GM10847 (cell line): Measurements from ENCODE around the gene PDE6C.

ENCODE experiments used
- POLR2A ChIP-seq: IDR thresholded peaks from 2 replicates; pipeline ENCODE4 v1.6.1; 2011; ENCODE audit not compliant: insufficient read length; ENCODE audit errors: extremely low read depth

PDE6C gene

DNA sequence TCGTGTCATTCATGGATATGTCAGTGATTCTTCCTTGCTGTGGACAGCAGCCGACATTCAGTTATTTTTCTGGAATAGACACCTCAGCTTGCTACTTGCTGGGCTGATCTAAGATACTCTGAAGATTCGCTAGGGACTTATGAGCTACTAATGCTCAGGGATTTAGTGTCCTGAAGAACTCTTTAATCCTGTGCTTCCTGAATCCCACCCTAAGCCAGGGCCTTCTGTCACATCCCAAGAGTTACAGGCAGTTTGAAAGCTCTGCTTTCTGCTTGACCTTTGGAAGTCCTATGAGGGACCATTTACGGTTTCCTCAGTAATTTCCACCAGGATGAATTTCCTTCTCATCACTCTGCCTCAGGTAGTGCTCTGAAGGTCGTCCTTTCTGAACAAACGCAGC lies at the start of gene PDE6C:
TSS of gene PDE6C (plus strand) at position 227 of the 400 bp plus-strand sequence. CDS start 189 bp downstream, outside the sequence.
- TF ChIP-seq POLR2A, result no peak

DNA sequence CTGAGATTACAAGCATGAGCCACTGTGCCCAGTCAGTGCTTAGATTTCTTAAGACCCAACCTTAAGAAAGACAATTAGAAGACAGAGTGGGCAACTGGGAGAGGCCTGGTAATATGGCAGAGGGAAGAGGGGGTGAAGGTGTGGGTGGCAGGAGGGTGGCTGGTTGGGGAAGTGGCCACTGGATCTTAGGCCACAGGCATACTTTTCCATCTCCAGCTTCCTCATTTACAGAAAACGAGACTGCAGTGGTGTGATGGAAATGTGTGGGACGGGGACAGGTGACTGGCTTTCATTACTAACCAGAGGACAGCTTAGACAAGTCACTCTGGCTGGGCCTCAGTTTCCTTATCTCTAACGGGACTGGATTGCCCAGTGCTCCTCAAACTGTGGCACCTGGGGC lies 46.9 kb upstream of the PDE6C start:
- TF ChIP-seq POLR2A, result no peak

DNA sequence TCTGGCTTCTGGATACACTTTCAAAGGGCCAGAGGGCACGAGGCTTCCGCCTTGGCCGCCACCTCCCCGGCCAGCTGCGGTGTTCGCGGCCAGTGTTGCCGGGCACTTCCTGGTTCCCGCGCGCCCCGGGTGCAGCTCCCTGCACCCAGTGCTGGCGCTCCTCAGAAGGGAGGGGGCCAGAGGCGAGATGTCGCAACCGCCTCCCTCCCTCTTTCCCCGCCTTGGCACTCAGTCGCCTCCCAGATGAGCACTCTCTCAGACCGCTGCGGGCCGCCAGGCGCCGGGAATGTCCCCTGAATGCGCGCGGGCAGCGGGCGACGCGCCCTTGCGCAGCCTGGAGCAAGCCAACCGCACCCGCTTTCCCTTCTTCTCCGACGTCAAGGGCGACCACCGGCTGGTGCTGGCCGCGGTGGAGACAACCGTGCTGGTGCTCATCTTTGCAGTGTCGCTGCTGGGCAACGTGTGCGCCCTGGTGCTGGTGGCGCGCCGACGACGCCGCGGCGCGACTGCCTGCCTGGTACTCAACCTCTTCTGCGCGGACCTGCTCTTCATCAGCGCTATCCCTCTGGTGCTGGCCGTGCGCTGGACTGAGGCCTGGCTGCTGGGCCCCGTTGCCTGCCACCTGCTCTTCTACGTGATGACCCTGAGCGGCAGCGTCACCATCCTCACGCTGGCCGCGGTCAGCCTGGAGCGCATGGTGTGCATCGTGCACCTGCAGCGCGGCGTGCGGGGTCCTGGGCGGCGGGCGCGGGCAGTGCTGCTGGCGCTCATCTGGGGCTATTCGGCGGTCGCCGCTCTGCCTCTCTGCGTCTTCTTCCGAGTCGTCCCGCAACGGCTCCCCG lies 45.7 kb upstream of the PDE6C start, which contains the start of gene FFAR4:
TSS of gene FFAR4 (plus strand) at position 231 of the 842 bp plus-strand sequence. CDS start at position 287, 56 bp downstream.
- no peak for TF ChIP-seq POLR2A

DNA sequence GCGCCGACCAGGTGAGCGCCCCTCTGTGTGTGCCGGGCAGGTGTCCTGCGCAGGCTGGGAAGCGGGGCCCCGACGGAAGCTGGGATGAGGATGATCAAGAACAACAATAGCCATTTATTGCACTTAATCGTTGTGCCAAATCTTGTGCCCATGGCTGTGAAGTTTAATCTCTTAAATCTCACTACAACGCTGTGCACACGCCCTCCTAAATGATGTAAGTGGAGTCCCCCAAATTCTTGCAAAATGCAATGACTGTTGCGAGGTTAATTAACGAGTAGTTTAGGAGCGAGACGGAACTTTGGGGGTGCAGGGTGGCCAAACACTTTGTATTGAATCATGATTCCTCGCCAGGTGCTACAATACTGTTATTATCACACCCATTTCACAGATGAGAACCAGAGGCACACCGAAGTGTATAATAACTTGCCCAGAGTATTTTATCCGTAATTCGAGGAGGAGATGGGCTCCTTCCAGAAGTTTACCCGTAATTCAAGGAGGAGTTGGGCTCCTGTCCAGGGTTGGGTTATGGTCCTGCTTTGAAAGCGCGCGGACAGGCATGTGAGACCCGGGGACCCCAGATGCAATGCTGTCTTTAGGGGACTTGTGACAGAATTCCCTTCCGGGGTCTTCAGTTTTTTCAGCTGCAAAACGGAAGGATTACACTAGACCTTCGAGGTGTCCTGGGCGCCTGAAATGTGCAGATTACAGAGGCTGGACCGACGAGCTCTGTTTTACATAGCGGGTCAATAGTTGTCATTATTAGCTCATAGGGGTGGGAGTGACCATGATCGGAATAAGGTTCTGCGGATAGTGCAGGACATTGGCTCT lies 44.8 kb upstream of the PDE6C start:
- no peak for TF ChIP-seq POLR2A

DNA sequence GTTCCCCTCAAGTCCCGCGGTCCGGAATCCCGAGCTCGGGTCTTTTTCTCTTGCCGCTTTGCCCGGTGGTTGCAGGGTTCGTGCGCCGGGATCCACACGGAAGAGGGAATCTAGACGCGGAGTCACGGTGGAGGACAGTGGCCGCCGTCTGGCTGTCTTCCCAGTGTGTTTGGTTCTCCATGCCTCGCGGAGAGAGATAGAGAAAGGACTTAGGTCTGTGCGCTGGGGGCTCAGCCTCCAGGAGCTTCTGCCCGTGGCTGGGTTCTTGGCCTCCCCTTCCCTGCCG lies 44.3 kb upstream of the PDE6C start:
- TF ChIP-seq POLR2A, result no peak

DNA sequence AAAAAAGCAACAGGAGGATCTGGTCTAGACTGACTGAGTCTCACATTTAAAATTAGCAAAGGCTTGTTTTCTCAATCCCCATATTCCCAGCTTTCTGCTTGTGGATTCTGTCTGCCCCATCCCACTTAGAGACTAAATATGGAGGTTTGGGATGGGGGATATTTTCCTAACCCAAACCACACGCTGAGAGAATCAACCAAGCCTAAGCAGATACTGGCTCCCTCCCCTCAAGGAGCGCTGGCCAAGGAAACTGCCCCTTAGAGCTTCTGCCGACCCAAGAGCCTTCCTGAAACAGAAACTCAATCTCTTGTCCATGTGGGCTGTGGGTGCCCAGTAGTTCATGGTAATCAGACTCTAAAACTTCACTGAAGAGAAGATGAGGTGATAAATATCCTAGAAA lies 42.0 kb upstream of the PDE6C start:
- TF ChIP-seq POLR2A, result no peak

DNA sequence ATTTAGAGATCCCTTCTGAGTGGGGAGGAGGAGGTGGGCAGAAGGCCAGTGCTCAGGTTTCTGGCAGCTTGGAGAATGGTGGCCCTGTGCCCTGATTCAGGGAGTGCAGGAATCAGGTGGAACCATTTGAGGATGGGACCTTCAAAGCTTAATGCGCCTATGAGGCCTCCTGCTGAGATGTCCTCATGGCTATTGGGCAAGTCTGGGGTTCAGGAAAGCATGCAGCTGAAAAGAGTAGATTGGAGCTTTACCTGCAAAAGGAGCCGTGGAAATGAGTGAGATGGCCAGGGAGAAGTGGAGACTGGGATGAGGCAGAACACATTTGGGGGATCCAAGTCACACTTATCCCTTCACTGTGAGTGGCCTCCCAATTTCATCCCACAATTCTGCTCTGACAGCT lies 39.7 kb upstream of the PDE6C start:
- no peak for TF ChIP-seq POLR2A

DNA sequence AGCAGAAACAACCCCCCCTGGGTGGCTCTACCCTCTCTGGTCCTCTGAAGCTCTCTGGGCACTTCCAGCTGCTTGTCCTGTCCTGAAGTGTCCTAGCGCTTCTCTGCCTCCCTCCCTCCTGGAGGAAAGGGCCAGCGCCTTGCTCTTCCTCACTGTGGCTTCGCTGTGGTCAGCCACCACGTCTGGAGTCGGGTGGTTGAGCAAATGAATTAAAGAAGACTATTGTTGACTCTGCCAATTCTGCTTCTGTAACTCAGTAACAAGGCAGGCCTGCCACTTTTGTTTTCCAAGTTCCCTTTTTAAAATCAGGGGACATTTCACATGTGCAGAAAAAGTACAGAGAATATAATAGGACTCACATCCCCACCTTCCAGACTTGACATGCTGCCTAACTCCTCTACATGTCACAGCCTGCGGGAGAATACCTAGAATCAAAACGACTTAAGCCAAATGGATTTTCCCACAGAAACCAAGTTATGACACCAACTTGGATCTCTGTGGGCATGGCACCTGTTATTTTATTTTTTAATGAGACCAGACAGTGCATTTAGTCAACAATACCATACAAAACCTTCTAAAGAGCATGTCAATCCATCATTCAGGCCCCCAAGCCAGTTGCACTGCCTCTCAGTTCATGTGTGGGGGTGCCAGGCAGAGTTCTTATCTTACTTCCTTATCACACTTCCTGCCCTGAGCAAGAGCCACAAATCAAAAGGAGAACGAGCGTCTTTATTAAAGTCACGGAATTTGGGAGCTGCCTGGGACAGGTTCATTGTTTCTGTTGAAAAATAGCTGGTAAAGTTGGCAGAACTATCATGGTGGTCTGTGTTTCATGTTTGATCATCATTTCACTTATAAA lies 39.1 kb upstream of the PDE6C start:
- no peak for TF ChIP-seq POLR2A

DNA sequence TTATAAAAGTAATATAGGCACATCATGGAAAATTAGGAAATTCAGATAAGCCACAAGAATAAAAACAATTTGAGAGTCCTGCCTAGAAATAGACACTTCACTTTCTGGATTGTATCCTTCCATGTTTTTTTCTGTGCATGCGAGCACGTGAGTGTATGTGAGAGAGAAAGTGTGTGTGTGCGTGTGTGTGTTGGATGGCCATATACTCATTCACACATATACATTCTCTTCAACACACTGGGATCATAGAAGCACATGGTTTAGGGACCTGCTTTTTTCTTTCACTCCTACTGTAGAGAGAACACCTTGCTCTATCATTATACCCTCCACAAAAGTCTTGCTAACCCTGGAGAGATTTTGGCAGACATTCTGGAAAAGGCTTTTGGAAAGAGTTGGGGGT lies 38.4 kb upstream of the PDE6C start:
- no peak for TF ChIP-seq POLR2A

DNA sequence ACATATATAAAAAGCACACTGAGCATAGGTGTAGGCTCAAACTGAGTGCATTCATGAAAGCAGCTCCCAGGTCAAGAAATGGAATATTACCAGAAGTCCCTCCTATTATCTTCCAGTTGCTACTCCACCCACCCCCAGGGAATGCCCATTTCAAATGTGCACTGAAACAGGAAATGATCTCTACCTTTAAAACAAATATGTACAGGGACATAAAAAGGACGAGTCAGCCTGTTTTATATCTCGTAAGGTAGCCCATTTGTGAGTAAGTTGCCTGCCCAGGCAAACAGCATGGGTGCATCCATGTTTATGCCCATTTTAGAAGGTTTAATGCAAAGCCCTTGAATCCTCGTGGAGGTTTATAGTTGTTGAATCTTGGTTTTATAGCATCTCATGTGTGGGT lies 35.4 kb upstream of the PDE6C start:
- TF ChIP-seq POLR2A, result no peak

DNA sequence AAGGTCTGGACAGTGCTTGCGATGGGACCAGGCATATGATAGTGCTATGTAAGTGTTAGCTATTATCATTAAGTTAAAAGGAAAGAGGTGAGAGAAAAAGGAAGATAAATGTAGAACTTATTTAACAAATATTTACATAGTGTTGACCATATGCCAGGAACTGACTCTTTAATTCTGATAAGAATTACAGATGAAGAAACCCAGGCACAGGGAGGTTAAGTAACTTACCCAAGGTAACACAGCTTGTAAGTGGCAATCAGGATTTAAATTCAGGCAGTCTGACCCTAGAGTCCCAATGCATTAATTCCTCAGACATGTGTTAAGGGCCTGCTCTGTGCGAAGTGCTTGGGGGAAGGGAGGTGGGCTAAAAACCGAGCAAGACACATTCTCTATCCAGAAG lies 34.8 kb upstream of the PDE6C start:
- no peak for TF ChIP-seq POLR2A

DNA sequence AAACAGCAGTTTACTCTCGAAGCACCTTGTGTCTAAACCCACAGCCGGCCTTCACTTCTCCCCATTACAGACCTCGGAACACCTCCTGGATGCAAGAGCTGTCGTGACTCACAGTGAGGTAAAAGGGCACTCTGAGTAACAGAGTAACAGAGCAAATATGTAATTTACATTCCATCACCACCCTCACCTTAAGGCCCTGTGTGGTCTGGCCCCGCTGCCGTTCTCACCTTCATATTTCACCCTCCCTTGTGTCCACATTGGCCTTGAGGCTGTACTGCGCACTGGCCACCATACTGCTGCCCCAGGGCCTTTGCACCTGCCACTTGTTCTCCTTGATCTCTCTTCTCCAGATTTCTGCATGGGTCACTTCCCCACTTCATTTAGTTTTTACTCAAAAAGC lies 33.2 kb upstream of the PDE6C start:
- TF ChIP-seq POLR2A, result no peak

DNA sequence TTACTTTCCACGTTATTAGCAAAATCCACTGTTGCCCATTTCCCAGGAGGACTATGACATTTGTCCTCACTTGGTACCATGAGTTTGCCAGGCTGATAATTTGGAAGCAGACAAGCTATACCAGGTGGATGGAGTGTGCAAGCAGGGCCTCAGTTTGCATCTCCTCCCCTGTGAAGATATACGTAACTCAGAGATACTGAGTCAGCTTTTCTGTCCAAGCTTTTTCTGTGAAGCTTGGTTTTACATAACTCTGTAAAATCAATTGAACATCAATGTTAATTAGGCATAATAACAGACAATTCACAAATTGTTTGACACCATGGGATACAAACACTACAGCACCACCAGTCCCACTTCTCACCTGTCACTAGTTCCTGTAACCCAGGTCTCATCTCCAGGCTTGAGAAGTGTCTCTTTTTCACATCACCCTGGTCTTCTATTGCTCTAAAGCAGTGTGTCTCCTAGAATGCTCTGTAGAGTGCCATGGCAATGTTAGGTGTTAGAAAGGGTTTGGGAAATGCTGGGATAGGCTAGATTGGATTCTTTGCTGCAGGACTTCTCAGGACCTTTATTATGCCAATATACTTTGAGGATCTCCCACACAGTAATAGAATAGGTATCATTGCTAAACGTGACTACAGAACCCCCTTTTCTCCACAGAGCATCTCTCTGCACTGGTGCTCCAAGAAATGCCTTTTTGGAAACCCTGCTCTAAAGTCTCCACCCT lies 32.2 kb upstream of the PDE6C start:
- no peak for TF ChIP-seq POLR2A

DNA sequence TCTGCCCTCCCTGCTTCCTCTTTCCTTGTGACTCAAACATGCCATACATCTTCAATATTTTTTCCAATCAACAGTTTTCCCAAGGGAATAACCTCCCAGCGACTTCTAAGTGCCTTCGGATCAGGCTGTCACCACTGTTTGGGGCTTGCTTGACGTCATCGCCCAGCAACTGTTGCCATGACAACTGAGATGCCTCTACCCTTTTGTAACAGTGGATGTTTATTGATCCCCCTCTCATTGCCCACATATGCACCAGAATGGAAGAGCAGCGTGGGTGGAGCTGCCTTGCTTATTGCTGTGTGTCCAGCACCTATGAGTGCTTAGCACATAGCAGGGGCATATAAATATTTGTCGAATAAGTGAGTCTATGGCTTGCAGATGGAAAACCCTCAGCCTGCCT lies 31.5 kb upstream of the PDE6C start:
- no peak for TF ChIP-seq POLR2A

DNA sequence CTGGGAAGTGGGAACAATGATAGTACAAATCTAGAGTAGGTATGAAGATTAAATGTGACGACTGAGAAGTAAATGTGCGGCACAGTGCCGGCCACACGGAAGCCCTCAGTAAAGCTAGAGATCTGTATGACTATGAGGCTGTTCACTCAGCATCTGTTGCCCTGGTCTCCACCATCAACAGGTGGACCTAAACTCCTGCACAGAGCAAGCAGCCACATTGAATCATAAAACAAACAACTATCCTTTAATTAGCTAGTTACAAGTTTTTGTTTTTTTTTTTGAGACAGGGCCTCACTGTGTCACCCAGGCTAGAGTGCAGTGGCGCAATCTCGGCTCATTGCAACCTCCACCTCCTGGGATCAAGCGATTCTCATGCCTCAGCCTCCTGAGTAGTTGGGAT lies 27.9 kb upstream of the PDE6C start:
- TF ChIP-seq POLR2A, result no peak
